ENCODE data around the gene GALM.
"Not testable (repeated sequence)": the region's sequence is repeated elsewhere in the genome, so short reads cannot be mapped to it uniquely, and the experiment has no call there.

The GALM gene

DNA sequence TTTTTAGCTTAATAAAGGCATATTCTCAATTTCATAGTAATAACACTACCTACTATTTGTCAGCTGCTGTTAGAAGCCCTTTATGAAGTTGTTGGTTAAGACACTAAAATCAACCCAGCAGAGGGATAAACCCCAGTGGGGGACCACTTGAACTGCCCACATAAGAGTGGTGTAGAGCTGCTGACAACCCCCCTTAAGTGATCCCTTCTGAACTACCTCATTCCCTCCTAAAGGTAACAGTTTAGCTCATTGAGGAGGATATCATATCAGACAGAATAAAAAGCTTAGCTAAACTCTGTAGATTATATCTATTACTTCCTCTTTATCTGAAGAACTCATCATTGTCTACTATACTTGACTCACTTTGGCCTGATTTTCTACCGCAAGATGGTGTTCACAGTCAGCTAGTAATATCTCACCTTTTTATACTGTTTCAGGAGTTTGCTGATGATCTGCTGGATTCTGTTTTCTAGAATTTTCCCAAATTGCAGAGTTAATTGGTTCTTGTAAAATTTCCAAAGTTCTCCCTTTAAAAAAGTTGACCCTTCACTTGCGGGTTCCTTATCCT, 16.2 kb downstream of the GALM start:
- Mint-ChIP-seq H3K4me3 (peak overlapping the region; percentile 72), H3K9me3 (no peaks in the 10 kb centered on the region), H3K36me3 (ENCODE audit: low read depth) (peaks cover 74% of the 10 kb centered on the region), H3K27me3 (ENCODE audit: low read depth) (no peaks in the 10 kb centered on the region), H3K27ac (peak overlapping the region; percentile 90), H3K4me1 (ENCODE audit: low read depth) (peaks cover 48% of the 10 kb centered on the region)

DNA sequence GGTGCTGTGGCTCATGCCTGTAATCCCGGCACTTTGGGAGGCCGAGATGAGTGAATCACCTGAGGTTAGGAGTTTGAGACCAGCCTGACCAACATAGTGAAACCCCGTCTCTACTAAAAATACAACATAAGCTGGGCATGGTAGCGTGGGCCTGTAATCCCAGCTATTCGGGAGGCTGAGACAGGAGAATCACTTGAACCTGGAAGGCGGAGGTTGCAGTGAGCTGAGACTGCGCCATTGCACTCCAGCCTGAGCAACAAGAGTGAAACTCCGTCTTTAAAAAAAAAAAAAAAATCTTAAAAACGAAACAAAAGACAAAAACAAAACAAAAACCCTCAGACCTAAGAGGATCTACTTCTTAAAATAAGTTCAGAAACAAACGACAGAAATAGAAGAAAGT, 16.7 kb downstream of the GALM start:
- H3K27me3 Mint-ChIP-seq (ENCODE audit: low read depth); H3K9me3 Mint-ChIP-seq: not testable (repeated sequence)
- H3K36me3 Mint-ChIP-seq (ENCODE audit: low read depth): peaks cover 70% of the 10 kb centered on the region
- peaks cover 43% of the 10 kb centered on the region for H3K4me1 Mint-ChIP-seq (ENCODE audit: low read depth)
- H3K4me3 Mint-ChIP-seq: peak overlapping the region; percentile 72
- H3K27ac Mint-ChIP-seq: peak overlapping the region; percentile 90

DNA sequence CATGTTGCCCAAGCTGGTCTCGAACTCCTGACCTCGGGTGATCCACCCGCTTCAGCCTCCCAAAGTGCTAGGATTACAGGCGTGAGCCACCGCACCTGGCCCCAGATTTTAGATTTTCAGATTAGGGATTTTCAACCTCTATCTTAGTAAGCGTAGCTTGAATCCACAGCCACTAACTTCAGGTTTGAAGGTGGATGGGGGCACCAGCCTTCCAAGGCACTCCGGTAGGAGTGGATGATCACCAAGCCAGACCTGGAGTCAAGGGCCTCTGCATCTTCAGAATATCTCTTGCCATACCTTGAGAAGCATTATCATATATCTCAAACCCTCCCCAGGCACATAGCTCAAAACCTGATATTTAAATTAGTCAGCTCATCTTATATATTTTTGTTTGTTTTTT, 17.9 kb downstream of the GALM start:
- no peaks in the 10 kb centered on the region for H3K27me3 Mint-ChIP-seq (ENCODE audit: low read depth)
- peaks cover 39% of the 10 kb centered on the region for H3K4me1 Mint-ChIP-seq (ENCODE audit: low read depth)
- H3K4me3 Mint-ChIP-seq: no peak overlapping the region
- H3K27ac Mint-ChIP-seq: no peak overlapping the region
- H3K36me3 Mint-ChIP-seq (ENCODE audit: low read depth): peaks cover 68% of the 10 kb centered on the region
- H3K9me3 Mint-ChIP-seq: no peaks in the 10 kb centered on the region

DNA sequence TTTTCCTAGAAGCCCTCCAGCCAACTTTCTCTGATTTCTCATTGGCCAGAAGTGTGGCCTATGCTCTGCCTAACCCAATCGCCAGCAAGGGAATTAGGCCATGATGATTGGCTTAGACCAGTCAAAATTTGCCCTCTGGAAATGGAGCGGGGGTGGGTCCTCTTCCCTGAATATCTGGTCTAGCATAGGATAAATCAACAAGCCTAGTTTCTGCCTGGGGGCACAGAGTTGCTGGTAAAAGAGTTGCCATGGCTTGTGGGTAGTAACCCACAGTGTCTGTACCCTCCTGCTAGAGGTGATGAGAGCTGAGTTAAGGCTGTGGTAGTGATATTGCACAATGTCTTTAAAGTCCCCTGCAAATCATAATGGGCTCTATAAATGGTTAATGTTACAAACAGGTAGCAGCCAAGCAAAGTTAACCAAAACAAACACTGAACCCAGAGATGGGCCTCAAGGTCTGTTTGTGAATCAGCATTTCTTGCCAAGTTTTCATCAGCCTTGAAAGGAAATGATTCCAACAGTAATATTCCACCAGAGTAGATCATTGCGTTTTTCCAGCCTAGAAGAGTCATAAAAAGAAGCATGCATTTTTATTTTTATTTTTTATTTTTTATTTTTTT, 19.3 kb downstream of the GALM start:
- Mint-ChIP-seq H3K9me3 (no peaks in the 10 kb centered on the region), H3K27me3 (ENCODE audit: low read depth) (no peaks in the 10 kb centered on the region), H3K27ac (peak overlapping the region; percentile 67), H3K36me3 (ENCODE audit: low read depth) (peaks cover 67% of the 10 kb centered on the region), H3K4me1 (ENCODE audit: low read depth) (peaks cover 41% of the 10 kb centered on the region), H3K4me3 (no peak overlapping the region)

DNA sequence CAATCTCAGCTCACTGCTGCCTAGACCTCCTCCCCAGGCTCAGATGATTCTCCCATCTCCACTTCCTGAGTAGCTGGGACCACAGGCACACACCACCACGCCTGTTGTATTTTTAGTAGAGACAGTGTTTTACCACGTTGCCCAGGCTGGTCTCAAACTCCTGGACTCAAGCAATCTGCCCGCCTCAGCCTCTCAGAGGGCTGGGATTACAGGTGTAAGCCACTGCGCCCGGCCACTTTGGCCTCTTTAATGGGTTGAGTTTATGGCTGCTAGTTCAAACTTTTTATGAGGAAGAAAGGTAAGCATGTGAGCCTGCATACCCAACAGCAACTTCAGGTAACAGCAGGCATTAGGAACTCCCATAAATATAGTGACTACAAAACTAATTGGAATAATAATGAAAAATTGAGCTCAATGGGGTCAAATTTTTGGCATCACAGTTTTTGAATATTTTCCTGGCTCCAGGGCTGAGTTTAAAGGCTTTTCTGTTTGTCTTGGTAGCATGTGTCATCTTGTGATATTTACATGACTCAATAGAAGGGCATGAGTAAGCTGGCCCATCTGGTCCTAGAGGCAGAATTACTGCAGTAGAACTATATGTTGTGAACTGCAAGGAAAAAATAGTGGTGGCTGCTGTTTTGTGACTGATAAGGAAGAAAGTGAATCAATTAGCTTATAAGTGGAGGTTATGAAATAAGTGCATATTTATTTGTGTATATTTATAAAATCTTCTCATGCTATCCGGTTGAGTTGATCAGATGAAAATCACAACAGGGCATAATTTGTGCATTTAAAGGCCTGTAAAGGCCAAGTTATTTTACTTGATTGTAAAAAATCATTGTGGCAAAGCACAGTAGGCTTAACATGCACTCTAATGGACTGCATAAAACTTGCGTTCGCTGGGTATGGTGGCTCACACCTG, 24.8 kb downstream of the GALM start:
- Mint-ChIP-seq H3K27me3 (ENCODE audit: low read depth) (no peaks in the 10 kb centered on the region), H3K36me3 (ENCODE audit: low read depth) (peaks cover 60% of the 10 kb centered on the region), H3K4me1 (ENCODE audit: low read depth) (peaks cover 36% of the 10 kb centered on the region), H3K27ac (peak overlapping the region; percentile 78), H3K9me3 (no peaks in the 10 kb centered on the region), H3K4me3 (no peak overlapping the region)

DNA sequence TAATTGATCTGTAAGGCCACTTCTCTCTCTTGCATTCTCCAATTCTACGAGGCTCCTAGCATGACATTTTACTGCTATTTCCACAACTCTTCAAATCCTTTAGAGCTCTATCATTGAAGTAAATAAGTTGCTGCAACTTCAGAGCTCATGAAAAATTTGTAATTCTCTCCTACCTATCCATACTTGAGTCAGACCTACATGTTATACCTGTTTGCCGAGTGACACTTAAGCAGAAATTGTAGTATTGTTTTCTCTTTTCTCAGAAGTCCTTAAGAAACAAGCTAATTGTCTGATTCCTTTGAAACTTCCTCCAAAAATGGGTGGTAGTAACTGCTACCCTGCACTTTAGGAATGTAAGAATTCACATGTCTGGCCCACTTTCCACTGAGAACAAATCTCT, 26.1 kb downstream of the GALM start:
- Mint-ChIP-seq H3K36me3 (ENCODE audit: low read depth) (peaks cover 55% of the 10 kb centered on the region), H3K9me3 (no peaks in the 10 kb centered on the region), H3K4me1 (ENCODE audit: low read depth) (peaks cover 37% of the 10 kb centered on the region), H3K27me3 (ENCODE audit: low read depth) (no peaks in the 10 kb centered on the region), H3K27ac (no peak overlapping the region), H3K4me3 (no peak overlapping the region)

DNA sequence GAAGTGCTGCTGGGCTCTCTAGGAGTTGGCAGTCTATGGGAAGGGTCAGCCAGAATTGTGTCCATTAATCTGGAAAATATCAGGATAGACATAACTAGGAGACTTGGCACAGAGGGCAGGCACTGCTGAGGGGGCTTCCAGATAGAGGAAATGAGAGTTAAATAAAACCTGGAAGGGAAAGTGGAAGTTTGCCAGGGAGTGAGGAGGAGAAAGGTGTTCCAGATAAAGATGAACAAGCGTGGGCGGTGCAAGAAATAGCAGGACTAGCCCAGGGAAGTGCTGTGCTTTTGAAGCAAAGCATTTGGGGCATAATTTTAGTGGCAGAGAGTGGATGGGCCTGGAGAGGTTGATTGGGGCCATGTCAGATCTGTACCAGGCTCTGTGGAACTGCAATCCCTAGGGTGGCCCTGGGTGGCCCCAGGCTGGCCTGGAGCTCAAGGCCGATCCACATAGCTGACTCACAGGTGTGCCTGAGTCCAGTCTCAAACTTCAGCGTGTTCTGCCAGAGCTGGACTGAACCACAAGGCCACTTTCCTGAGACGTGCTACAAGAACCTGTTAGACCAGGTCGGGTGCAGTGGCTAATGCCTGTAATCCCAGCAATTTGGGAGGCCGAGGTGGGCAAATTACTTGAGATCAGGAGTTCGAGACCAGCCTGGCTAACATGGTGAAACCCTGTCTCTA, 26.9 kb downstream of the GALM start:
- H3K27ac Mint-ChIP-seq: peak overlapping the region; percentile 32
- H3K4me3 Mint-ChIP-seq: no peak overlapping the region
- peaks cover 44% of the 10 kb centered on the region for H3K4me1 Mint-ChIP-seq (ENCODE audit: low read depth)
- no peaks in the 10 kb centered on the region for H3K9me3 Mint-ChIP-seq
- H3K27me3 Mint-ChIP-seq (ENCODE audit: low read depth): no peaks in the 10 kb centered on the region
- H3K36me3 Mint-ChIP-seq (ENCODE audit: low read depth): peaks cover 54% of the 10 kb centered on the region

DNA sequence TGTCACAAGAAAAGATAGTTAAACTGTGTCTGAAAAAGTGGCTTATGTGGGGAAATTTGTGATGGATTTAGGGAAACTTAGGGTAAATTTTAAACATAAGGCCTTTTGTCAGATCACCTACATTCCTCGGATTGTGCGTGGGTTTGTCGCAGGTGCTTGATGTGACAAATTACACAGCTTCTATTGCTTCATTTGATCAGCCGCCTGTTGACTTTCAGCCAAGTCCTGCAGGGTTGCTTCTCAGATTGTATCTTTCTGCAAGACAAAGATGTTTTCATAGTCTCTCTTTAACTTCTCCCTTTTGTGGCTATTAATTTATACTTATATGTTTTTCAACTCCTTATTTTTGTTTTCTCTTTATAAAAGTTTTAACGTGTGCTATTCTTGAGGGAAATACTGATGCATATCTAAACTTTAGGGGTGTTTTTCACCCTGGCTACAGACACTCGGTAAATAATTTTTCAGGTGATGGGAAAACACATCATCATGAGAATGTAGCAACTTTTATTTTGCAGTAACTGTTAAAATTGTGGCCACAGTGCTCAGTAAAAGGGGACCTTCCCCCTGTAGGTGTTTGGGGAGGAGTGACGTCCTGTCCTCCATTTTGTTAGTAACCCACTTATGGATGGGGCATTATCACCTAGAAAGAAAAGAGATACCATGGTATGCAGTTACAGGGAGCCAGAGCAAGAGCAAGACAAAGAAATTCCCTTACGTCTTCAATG, 31.4 kb downstream of the GALM start:
- Mint-ChIP-seq H3K27me3 (ENCODE audit: low read depth) (no peaks in the 10 kb centered on the region), H3K36me3 (ENCODE audit: low read depth) (peaks cover 34% of the 10 kb centered on the region), H3K27ac (peak overlapping the region; percentile 89), H3K4me1 (ENCODE audit: low read depth) (peaks cover 49% of the 10 kb centered on the region), H3K4me3 (peak overlapping the region; percentile 30), H3K9me3 (no peaks in the 10 kb centered on the region)

DNA sequence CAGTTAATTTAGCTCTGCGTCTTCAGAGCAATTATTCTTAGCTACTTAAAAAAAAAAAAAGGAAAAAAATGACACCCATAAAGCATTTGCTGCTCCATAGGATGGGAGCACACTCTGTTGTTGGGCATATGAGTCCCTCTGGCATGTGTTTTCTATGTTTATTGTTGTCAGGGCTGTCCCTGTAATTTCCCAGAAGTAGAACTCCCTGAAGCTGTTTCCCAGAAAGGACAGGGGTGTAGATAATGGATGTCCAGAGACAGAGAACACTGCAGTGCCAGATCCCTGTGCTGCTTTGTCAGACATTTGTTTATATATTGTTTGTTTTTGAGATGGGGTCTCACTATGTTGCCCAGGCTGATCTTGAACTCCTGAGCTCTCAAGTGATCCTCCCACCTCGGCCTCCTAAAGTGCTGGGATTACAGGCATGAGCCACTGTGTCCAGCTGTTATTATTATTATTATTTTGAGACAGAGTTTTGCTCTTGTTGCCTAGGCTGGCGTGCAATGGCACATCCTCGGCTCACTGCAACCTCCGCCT, 32.6 kb downstream of the GALM start:
- H3K36me3 Mint-ChIP-seq (ENCODE audit: low read depth): peaks cover 29% of the 10 kb centered on the region
- peak overlapping the region; percentile 6 for H3K27ac Mint-ChIP-seq
- H3K27me3 Mint-ChIP-seq (ENCODE audit: low read depth): no peaks in the 10 kb centered on the region
- peaks cover 45% of the 10 kb centered on the region for H3K4me1 Mint-ChIP-seq (ENCODE audit: low read depth)
- H3K9me3 Mint-ChIP-seq: no peaks in the 10 kb centered on the region
- H3K4me3 Mint-ChIP-seq: no peak overlapping the region

DNA sequence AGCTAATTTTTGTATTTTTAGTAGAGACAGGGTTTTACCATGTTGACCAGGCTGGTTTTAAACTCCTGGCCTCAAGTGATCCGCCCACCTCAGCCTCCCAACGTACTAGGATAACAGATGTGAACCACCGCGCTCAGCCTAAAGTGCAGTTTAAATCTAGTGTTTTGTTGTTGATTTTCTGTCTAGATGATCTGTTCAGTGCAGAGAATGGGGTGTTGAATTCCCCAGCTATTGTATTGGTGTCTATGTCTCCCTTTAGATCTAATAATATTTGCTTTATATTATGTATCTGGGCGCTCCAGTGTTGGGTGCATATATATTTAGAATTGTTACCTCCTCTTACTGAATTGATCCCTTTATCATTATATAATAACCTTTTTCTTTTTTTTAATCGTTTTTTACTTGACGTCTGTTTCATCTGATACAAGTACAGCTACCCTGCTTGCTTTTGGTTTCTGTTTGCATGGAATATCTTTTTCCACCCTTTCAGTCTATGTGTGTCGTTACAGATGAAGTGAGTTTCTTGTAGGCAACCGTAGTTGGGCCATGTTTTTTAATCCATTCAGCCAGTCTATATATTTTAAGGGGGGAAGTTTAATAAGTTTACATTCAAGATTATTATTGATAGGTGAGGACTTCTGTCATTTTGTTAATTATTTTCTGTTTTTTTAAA, 34.3 kb downstream of the GALM start:
- Mint-ChIP-seq H3K4me3 (peak overlapping the region; percentile 70), H3K4me1 (ENCODE audit: low read depth) (peaks cover 45% of the 10 kb centered on the region), H3K36me3 (ENCODE audit: low read depth) (peaks cover 27% of the 10 kb centered on the region), H3K27me3 (ENCODE audit: low read depth) (no peaks in the 10 kb centered on the region), H3K9me3 (no peaks in the 10 kb centered on the region), H3K27ac (peak overlapping the region; percentile 87)

DNA sequence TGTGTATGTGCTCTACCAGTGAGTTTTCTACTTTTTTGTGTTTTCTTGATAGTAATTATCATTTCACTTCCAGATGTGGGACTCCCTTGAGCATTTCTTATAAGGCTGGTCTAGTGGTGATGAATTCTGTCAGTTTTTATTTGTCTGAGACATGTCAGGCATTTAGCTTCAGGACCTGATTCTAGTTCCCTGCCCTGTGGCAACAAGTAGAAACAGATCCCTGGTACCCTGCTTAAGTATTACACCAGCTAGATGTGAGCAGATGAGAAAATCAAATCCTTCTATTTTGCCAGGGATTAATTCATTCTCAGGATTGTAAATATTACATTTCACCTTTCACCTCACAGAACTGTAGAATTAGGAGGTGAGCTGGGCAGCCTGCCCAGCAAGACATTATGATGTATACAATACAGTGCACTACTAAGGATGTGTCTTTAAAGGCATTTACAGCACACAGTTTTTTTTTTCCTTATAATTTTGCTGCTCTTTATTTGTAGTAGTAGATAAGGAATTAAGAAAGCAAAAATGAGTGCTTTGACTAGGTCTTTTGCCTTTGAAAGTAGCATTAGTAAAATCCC, 35.1 kb downstream of the GALM start:
- Mint-ChIP-seq H3K9me3 (no peaks in the 10 kb centered on the region), H3K36me3 (ENCODE audit: low read depth) (peaks cover 28% of the 10 kb centered on the region), H3K4me3 (peak overlapping the region; percentile 70), H3K27ac (peak overlapping the region; percentile 87), H3K27me3 (ENCODE audit: low read depth) (no peaks in the 10 kb centered on the region), H3K4me1 (ENCODE audit: low read depth) (peaks cover 47% of the 10 kb centered on the region)

DNA sequence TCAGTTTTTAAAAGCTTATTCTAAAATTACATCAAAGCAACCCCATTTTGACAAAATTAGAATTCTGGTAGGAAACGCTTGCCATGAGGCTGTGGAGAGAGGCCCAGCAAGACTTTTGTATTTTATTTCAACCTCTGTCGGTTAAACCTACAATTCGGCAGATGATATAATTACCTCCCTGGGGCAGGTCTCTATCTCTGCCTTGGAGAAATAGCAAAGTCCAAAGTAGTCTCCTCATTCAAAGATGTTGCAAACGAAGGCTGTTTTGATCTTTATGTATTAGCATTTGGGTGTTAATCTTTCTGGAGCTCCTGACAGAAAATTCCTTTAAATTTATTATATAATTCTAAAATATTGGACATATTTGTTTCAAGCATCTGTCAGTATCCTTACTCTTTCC, 35.6 kb downstream of the GALM start:
- Mint-ChIP-seq H3K4me1 (ENCODE audit: low read depth) (peaks cover 48% of the 10 kb centered on the region), H3K36me3 (ENCODE audit: low read depth) (peaks cover 25% of the 10 kb centered on the region), H3K9me3 (no peaks in the 10 kb centered on the region), H3K27ac (peak overlapping the region; percentile 86), H3K4me3 (peak overlapping the region; percentile 56), H3K27me3 (ENCODE audit: low read depth) (no peaks in the 10 kb centered on the region)

DNA sequence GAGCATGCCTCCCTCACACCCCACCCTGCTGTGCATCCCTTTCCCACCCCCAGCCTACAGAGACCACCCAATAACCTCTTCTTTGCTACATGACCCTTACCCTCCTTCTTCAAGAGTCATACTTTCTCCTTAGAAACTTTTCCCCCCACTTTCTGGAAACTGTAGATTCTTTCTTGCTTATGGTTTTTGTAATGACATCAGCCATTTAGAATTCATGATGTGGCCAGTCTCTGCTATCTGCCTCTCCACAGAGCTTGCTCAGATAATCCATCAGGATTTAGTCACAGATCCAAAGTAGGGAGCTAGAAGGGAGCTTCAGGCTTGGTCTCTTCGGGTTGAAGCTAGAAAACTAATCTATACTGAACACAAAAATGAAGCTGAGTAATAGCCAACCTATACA, 36.5 kb downstream of the GALM start:
- Mint-ChIP-seq H3K27me3 (ENCODE audit: low read depth) (no peaks in the 10 kb centered on the region), H3K4me1 (ENCODE audit: low read depth) (peaks cover 49% of the 10 kb centered on the region), H3K9me3 (no peaks in the 10 kb centered on the region), H3K36me3 (ENCODE audit: low read depth) (peaks cover 29% of the 10 kb centered on the region), H3K4me3 (peak overlapping the region; percentile 1), H3K27ac (peak overlapping the region; percentile 65)

All from T-helper 1 cell treated with Interleukin-12 subunit alpha and Interleukin-12 subunit beta and Interleukin-4 antibody, amounts not matched to agents 30 μg/mL and 1 μg/mL, for 36 hours (primary cell).